GM23248 (cell line): Measurements from ENCODE around the gene TMEM181.

Source experiments
- EZH2 ChIP-seq: fragments of 200-600 bp; sonication (generic); IDR thresholded peaks from 2 replicates; pipeline ENCODE4 v1.6.1; 2018; ENCODE audit warnings: antibody characterized with exemption, mild to moderate bottlenecking; ENCODE audit not compliant: insufficient read depth, poor library complexity, severe bottlenecking
- EZH2phosphoT487 ChIP-seq: fragments of 200-600 bp; sonication (generic); IDR thresholded peaks from 2 replicates; pipeline ENCODE4 v1.6.1; 2018; ENCODE audit warnings: antibody characterized with exemption, moderate library complexity, mild to moderate bottlenecking, low read depth; ENCODE audit not compliant: insufficient read depth

GRCh38 chr6:158561321-158561884, 1.5 kb downstream of the TMEM181 start:
- TF ChIP-seq EZH2phosphoT487 = no peak
- TF ChIP-seq EZH2 = no peak
